ENCODE data around the gene SIAE. TPM values are rescaled to one million over a fixed set of nuclear protein-coding genes. Genes with fewer than 3 reads are reported as not detected.

The SIAE gene
- total and polyA plus RNA-seq, 2 donors (not counting 1 experiment from before 2014, with no cell fraction given): 28.9 to 67.0 TPM

DNA sequence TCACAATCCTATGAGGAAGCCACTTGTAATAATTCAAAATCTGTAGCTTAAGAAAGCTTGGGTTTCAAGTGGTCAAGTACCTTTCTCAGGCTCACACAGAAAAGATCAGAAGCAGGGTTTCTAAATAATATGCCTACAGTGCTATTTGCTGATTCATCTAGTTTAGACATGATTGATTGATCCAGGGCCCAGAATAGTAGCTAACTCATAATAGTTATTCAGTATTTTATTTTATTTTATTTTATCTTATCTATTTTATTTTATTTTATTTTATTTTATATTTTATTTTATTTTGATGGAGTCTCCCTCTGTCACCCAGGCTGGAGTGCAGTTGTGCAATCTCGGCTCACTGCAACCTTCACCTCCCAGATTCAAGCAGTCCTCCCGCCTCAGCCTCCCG lies 78.2 kb downstream of the SIAE start:
- H3K9ac ChIP-seq (ENCODE audit: insufficient read depth, low read length): no peak overlapping the region

GRCh38 chr11:124592627-124593026 lies 80.9 kb downstream of the SIAE start:
- TF ChIP-seq EZH2 (IDR thresholded peaks at IDR 0.05; ENCODE audit: low read length, missing control alignments) (no peak), CTCF (conservative IDR thresholded peaks at IDR 0.05 in 1 of 2, IDR thresholded peaks at IDR 0.05 in 1 of 2; ENCODE audit: low read depth in 1 of 2, low read length in 2 of 2) (no peak)
- H3K36me3 ChIP-seq (ENCODE audit: control insufficient read depth, insufficient read depth, low read length): no peaks in the 10 kb centered on the region
- no peaks in the 10 kb centered on the region for H4K20me1 ChIP-seq (ENCODE audit: control insufficient read depth, extremely low read depth, insufficient read depth, low read length)
- H3K4me3 ChIP-seq (replicated peaks in 1 of 4; ENCODE audit: control extremely low read depth in 1 of 4, insufficient read depth in 1 of 4, low read depth in 3 of 4, low read length in 4 of 4): no peak overlapping the region
- H3K4me1 ChIP-seq (ENCODE audit: control insufficient read depth, extremely low read depth, insufficient read depth, low read length): no peaks in the 10 kb centered on the region
- H3K4me2 ChIP-seq (ENCODE audit: extremely low read depth, insufficient read depth, low read length): no peak overlapping the region
- H3K79me2 ChIP-seq (ENCODE audit: control insufficient read depth, insufficient read depth, low read length): no peaks in the 10 kb centered on the region
- no peak overlapping the region for H3K27ac ChIP-seq (ENCODE audit: insufficient read depth, low read length)
- no peaks in the 10 kb centered on the region for H3K27me3 ChIP-seq (ENCODE audit: control insufficient read depth, insufficient read depth, low read length)
- no peak overlapping the region for H3K9ac ChIP-seq (ENCODE audit: insufficient read depth, low read length)
- no peaks in the 10 kb centered on the region for H3K9me3 ChIP-seq (ENCODE audit: control insufficient read depth, insufficient read depth, low read depth, low read length)
- DNase-seq (ENCODE audit: low read depth in 2 of 2): no peak
- H2AFZ ChIP-seq (ENCODE audit: low read length): no peak overlapping the region

More for the DNA sequence above, 78.2 kb downstream of the SIAE start:
- DNase-seq (ENCODE audit: low read depth in 2 of 2): no peak
- Histone ChIP-seq H2AFZ (ENCODE audit: low read length) (no peak overlapping the region), H3K4me3 (replicated peaks in 1 of 4; ENCODE audit: control extremely low read depth in 1 of 4, insufficient read depth in 1 of 4, low read depth in 3 of 4, low read length in 4 of 4) (no peak overlapping the region), H3K36me3 (ENCODE audit: control insufficient read depth, insufficient read depth, low read length) (no peaks in the 10 kb centered on the region), H3K27me3 (ENCODE audit: control insufficient read depth, insufficient read depth, low read length) (no peaks in the 10 kb centered on the region), H4K20me1 (ENCODE audit: control insufficient read depth, extremely low read depth, insufficient read depth, low read length) (no peaks in the 10 kb centered on the region), H3K79me2 (ENCODE audit: control insufficient read depth, insufficient read depth, low read length) (no peaks in the 10 kb centered on the region), H3K9me3 (ENCODE audit: control insufficient read depth, insufficient read depth, low read depth, low read length) (no peaks in the 10 kb centered on the region), H3K4me2 (ENCODE audit: extremely low read depth, insufficient read depth, low read length) (no peak overlapping the region), H3K4me1 (ENCODE audit: control insufficient read depth, extremely low read depth, insufficient read depth, low read length) (no peaks in the 10 kb centered on the region), H3K27ac (ENCODE audit: insufficient read depth, low read length) (no peak overlapping the region)
- no peak for TF ChIP-seq EZH2 (IDR thresholded peaks at IDR 0.05; ENCODE audit: low read length, missing control alignments)
- no peak for TF ChIP-seq CTCF (conservative IDR thresholded peaks at IDR 0.05 in 1 of 2, IDR thresholded peaks at IDR 0.05 in 1 of 2; ENCODE audit: low read depth in 1 of 2, low read length in 2 of 2)

DNA sequence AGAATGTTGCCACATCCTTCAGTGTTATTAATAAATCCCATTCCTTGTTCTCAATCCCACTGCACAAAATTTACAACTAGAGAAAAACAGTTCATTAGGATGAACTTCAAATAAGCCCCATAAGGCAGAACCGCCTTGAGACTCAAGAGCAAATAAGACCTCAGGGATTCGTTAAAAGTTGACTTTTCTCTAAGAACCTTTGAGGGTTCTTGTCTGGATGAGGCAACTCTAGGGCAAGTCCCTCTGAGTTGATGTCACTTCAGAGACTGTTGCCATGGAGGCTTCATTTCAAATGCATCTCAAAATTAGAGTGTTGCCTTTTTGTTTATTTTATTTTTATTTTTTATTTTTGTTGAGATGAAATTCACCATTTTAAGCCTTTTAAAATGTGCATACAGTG lies 82.1 kb downstream of the SIAE start:
- no peak overlapping the region for H3K4me3 ChIP-seq (replicated peaks in 1 of 4; ENCODE audit: control extremely low read depth in 1 of 4, insufficient read depth in 1 of 4, low read depth in 3 of 4, low read length in 4 of 4)
- TF ChIP-seq CTCF (conservative IDR thresholded peaks at IDR 0.05 in 1 of 2, IDR thresholded peaks at IDR 0.05 in 1 of 2; ENCODE audit: low read depth in 1 of 2, low read length in 2 of 2): no peak
- no peak for TF ChIP-seq EZH2 (IDR thresholded peaks at IDR 0.05; ENCODE audit: low read length, missing control alignments)
- H3K4me2 ChIP-seq (ENCODE audit: extremely low read depth, insufficient read depth, low read length): no peak overlapping the region
- no peaks in the 10 kb centered on the region for H3K4me1 ChIP-seq (ENCODE audit: control insufficient read depth, extremely low read depth, insufficient read depth, low read length)
- H3K27ac ChIP-seq (ENCODE audit: insufficient read depth, low read length): no peak overlapping the region
- no peaks in the 10 kb centered on the region for H3K27me3 ChIP-seq (ENCODE audit: control insufficient read depth, insufficient read depth, low read length)
- H4K20me1 ChIP-seq (ENCODE audit: control insufficient read depth, extremely low read depth, insufficient read depth, low read length): no peaks in the 10 kb centered on the region
- no peak overlapping the region for H2AFZ ChIP-seq (ENCODE audit: low read length)
- no peak for DNase-seq (ENCODE audit: low read depth in 2 of 2)
- H3K9me3 ChIP-seq (ENCODE audit: control insufficient read depth, insufficient read depth, low read depth, low read length): no peaks in the 10 kb centered on the region
- H3K79me2 ChIP-seq (ENCODE audit: control insufficient read depth, insufficient read depth, low read length): no peaks in the 10 kb centered on the region
- no peaks in the 10 kb centered on the region for H3K36me3 ChIP-seq (ENCODE audit: control insufficient read depth, insufficient read depth, low read length)
- H3K9ac ChIP-seq (ENCODE audit: insufficient read depth, low read length): no peak overlapping the region

Data from fibroblast of lung (primary cell).